ENCODE results near the gene NEMF.

- TF ChIP-seq, protein P1, sequence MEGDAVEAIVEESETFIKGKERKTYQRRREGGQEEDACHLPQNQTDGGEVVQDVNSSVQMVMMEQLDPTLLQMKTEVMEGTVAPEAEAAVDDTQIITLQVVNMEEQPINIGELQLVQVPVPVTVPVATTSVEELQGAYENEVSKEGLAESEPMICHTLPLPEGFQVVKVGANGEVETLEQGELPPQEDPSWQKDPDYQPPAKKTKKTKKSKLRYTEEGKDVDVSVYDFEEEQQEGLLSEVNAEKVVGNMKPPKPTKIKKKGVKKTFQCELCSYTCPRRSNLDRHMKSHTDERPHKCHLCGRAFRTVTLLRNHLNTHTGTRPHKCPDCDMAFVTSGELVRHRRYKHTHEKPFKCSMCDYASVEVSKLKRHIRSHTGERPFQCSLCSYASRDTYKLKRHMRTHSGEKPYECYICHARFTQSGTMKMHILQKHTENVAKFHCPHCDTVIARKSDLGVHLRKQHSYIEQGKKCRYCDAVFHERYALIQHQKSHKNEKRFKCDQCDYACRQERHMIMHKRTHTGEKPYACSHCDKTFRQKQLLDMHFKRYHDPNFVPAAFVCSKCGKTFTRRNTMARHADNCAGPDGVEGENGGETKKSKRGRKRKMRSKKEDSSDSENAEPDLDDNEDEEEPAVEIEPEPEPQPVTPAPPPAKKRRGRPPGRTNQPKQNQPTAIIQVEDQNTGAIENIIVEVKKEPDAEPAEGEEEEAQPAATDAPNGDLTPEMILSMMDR (IDR thresholded peaks at IDR 0.05; ENCODE audit: poor library complexity, severe bottlenecking) = no peak
- TF ChIP-seq RAD21 (conservative IDR thresholded peaks at IDR 0.05) = no peak
Observed at GRCh38 chr14:49732896-49733295, 119.7 kb downstream of the NEMF start.
